CD4-positive, alpha-beta T cell treated with Interleukin-10 for 1 hour (primary cell): ENCODE measurements around the gene POLDIP3.
A peak's percentile ranks its signal among the peaks of the same experiment; 100 is the strongest.
"Not testable (repeated sequence)": the region's sequence is repeated elsewhere in the genome, so short reads cannot be mapped to it uniquely, and the experiment has no call there.

ENCODE experiments used
- DNase-seq: peaks from one replicate; pipeline ENCODE4 v3.0.0-alpha.2; 2020

Gene POLDIP3

DNA sequence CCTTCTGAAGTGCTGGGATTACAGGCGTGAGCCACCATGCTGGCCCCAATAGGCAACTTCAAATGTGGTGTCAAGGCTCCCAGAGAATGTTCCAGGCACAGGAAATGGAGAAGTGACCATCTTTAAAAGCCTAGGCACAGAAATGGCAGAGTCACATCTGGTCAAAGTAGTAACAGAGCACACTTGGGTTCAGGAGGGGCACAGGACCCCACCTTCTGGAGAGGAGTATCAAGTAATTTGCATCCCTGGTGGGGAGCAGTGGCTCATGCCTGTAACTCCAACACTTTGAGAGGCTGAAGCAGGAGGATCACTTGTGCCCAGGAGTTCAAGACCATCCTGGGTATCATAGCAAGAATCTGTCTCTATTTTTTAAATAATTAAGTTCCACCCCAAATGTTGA lies 31.7 kb downstream of the POLDIP3 start:
- DNase-seq, result no peak

DNA sequence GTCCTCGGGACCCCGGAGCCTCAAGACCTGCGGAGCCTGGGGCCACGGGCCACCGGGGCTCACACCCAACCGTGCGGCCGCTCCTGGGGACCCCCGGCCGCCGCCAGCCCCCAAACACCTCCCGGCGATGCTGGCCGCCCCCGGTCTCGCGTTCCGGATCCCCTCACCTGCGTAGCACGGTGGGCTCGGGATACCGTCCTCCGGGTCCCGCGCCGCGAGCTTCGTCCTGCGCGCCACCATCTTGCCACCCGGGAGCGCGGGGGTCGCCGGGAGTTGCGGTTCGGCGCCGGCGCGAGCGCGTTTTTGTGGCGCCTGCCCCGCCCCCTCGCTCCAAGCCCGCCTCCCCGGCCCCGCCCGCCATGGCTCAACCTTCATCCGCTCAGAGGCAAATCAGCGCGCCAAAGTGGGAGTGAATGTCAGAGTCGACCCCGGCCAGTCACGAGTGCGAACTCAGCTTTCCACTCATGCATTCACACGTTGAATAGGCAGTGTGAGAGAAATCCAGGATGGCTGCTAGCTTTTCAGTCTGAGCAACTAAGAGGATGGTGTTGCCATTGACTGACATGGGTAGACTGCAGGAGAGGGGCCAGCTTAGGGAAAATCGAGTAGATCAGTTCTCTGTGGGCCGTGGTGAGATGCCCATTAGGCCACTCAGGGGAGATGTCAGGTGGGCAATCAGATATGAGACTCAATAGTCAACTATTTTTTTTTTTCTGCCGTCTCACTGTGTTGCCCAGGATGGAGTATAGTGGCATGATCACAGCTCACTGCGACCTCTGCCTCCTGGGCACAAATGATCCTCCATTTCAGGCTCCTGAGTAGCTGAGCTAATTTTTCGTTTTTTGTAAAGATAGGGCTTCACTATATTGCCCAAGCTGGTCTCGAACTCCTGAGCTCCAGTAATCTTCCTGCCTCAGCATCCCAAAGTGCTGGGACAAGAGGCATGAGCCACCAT lies 32.6 kb downstream of the POLDIP3 start:
- DNase-seq, result peak; percentile 81

DNA sequence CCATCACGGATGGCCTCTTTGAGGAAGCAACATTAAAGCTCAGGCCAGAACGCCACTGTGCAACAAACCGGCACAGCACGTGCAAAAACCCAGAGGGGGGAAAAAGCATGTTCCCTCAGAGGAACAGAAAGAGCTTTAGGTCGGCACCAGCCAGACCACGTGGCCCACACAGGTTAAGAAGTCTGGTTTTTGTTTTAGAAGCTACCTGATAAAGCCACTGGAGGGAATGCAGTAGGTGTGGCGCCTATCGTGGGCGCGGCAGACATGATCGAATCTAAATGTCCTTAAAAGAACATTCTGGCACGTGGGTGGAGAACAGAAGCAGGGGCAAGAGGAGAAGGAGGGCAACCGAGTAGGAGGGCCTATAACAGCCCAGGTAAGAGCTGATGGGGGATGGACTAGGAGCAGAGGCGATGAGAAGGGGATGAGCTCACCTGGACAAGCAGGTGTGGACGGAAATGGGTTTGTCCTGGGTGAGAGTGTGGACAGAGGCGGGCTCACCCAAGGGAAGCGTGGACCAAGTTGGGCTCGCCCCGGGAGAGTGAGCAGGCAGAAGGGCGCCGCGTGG lies 33.4 kb downstream of the POLDIP3 start:
- DNase-seq, result not testable (repeated sequence)

DNA sequence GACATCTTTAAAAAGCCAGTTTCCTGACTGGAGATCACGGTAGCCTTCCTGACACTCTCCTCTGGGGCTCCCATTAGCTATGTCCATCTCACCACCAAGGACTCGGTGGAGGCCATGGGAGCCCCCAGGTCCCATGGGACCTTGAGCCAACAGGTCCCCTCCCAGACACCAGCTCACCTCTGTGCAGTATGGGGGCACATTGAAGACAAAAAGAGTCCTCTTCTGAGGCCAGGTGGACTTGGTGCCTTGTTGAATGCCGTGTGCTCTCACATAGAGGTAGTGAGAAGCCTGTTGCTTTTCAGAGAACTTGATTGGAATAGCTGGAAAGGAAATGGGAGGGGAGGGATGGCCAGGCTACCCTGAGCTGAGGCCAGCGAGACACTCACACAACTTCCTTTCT lies 34.6 kb downstream of the POLDIP3 start:
- DNase-seq, result not testable (repeated sequence)

GRCh38 chr22:42577623-42578240 lies 37.0 kb downstream of the POLDIP3 start:
- DNase-seq, result no peak

- DNase-seq, result not testable (repeated sequence)
Measured at GRCh38 chr22:42577141-42577540, 37.5 kb downstream of the POLDIP3 start.

DNA sequence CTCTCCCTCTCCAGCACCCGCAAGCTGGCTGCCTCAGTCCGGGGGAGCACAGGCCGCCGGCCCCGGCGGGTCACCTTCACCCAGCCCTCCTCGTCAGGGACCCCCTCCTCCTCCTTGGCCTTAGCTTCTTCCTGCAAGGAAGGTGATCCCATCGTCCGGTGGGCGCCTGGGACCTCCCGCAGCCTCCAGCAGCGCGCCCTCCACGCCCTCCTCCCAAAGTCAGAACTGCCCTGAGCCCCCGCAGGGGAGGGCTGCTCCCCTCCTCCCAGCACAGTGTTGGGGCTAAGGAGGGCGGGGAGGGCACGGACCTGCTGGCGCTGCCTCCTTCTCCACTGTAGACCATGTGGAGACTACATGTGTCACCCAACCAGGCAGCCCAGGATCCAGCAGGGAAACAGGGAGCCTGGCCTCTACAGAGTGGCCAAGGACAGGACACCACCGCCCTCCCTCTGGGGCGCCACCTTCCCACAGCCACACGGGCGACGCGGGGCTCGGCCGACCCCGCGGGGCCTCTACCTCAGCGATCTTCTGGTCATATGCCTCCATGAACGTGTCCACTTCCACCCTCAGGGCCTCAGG lies 38.6 kb downstream of the POLDIP3 start:
- not testable (repeated sequence) for DNase-seq

DNA sequence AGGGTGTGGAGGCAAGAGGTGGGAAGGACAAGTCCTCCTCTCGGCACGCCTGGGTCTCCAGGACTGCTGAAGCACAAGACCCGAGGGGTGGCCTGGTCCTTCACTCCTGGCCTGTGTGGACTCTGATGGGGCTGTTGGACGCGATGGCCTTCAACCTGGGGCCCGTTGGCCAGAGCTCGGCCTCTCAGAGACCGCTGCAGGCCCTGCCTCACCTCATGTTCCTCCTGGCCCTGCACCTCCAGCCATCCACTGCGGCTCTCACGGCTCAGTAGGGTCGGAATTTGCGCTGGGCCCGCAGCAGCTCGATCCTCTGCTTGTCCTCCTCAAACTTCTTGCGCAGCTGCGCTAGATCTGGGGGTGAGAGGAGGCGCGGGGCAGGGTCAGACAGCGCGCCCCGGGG lies 40.2 kb downstream of the POLDIP3 start:
- not testable (repeated sequence) for DNase-seq

- not testable (repeated sequence) for DNase-seq
Measured at GRCh38 chr22:42574046-42574445, 40.6 kb downstream of the POLDIP3 start.

GRCh38 chr22:42571068-42571467 lies 43.6 kb downstream of the POLDIP3 start:
- not testable (repeated sequence) for DNase-seq

DNA sequence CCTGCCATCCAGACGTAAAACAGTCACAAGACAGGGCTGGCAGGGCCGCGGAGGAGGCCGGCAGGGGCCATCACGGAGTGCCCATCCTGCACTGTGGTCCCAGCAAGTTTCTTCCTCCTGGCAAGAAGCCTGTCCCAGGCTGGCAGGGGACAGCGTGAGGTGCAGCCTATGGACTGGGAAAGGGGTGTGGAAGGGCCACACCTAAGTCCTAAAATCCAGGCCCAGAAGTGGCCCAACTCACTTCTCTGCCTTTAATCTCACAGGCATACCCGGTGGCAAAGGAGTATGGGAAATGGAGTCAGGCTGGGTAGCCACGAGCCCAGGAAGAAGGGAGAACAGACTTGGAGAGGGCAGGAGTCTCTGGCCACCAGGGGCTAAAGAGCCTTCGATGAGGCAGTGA lies 44.1 kb downstream of the POLDIP3 start:
- not testable (repeated sequence) for DNase-seq

GRCh38 chr22:42567950-42568349 lies 46.7 kb downstream of the POLDIP3 start:
- not testable (repeated sequence) for DNase-seq

- DNase-seq, result no peak
Measured at GRCh38 chr22:42565956-42566355, 48.7 kb downstream of the POLDIP3 start.

GRCh38 chr22:42564699-42565098 lies 50.0 kb downstream of the POLDIP3 start:
- no peak for DNase-seq

DNA sequence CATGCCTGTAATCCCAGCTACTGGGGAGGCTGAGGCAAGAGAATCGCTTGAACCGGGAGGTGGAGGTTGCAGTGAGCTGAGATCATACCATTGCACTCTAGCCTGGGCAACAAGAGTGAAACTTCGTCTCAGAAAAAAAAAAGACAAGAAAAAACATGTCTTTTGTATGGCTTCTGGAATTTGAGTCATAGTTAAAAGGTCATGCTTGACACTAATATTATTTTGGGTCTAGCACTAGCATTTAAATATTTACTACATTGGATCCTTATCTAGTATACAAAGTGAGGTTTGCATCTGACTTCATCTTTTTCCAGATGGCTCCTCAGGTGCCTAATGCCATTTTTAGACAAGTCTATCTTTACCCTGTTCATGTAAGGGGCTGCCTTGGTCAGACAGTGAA lies 50.7 kb downstream of the POLDIP3 start:
- not testable (repeated sequence) for DNase-seq

- DNase-seq, result no peak
Measured at GRCh38 chr22:42562684-42563083, 52.0 kb downstream of the POLDIP3 start.

DNA sequence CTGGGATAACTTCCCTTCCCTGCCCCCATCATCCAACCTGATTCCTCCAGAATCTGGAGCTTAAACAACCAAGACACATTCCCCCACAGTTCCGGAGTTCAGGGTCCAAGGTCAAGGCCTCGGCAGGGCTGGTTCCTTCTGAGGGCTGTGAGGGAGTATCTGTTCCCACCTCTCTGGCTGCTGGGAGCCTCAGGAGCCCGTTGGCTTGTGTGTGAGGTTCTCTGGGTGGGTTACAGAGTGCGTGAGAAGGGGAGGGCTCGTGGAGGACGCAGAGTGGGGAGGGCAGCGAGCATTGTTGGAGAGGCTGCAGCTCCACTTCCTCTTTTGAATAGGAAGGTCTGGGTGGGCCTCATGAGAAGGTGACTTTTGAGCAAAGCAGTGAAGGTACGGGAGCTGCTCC lies 52.4 kb downstream of the POLDIP3 start:
- DNase-seq, result no peak

DNA sequence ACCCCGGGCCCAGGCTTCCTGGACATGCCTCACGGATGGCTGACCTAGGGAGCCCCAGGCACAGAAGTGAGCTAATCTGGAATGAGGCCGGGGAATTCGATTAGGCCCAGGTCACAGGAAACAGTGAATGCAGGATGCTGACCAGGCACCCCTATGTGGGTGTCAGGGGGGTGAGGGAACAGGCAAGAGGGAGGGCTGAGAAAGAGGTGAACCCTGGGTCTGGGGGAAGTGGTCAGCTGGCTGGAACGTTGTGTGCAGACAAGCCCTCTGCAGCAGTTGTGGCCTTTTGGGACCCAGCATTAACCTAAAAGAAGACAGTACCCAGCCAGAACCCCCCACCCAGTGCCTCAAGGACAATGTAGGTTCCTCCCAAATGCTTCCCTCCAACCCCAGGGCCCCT lies 52.8 kb downstream of the POLDIP3 start:
- DNase-seq, result no peak

GRCh38 chr22:42560781-42561180 lies 53.9 kb downstream of the POLDIP3 start:
- DNase-seq, result peak; percentile 20

DNA sequence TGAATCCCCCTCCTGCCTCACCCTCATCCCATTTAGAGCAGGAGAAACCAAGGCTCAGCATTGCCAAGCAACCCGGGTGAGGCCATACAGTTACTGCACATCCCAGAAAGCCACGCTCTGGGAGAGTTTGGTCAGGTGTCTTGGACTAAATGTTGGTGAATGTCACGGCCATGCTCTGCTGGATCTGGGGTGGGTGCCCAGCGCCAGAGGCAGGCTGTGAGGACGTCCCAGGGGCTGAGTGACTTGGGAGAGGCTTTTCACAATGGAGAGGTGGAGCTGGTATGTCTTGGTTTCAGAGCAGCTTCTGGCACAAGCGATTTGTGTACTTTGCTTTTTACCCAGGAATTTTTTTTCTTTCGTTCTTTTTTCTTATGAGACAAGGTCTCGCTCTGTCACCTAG lies 54.3 kb downstream of the POLDIP3 start:
- no peak for DNase-seq

- DNase-seq, result peak; percentile 89
Measured at GRCh38 chr22:42553475-42554361, 61.0 kb downstream of the POLDIP3 start, which contains the start of gene SERHL2. TSS of gene SERHL2 (plus strand) at chr22:42553956. CDS start at chr22:42554021, 65 bp downstream.

DNA sequence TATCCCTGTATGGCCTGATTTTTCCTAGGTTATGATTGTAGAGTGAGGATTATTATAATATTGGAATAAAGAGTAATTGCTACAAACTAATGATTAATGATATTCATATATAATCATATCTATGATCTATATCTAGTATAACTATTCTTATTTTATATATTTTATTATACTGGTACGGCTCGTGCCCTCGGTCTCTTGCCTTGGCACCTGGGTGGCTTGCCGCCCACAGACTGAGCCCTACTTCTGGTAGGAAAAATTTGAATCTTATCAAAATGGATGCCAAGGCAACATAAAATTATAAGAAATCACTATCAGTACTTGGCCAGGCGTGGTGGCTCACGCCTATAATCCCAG lies 62.4 kb downstream of the POLDIP3 start:
- not testable (repeated sequence) for DNase-seq
